Stomach (tissue), 9 donors: ENCODE data around the gene ID4. TPM values are rescaled to one million over a fixed set of nuclear protein-coding genes. Genes with fewer than 3 reads are reported as not detected.

Source experiments
- DNase-seq, 2 donors: peaks; one replicate each; pipeline versions ENCODE4 v3.0.0 to v3.0.0-alpha.2; 2013 to 2019
- H3K27ac ChIP-seq, 5 donors: fragments of 200-600 bp in 4 of 5; sonication (generic) in 4 of 5; one replicate each; pipeline ENCODE4 v1.5.1; 2013 to 2019; ENCODE audit warnings: mild to moderate bottlenecking in 1 of 5, moderate library complexity in 1 of 5
- H3K27me3 ChIP-seq, 3 donors: fragments of 200-600 bp; sonication (generic); one replicate each; pipeline ENCODE4 v1.5.1; 2017 to 2019; ENCODE audit warnings: mixed run types in 1 of 3
- H3K36me3 ChIP-seq, 4 donors: fragments of 200-600 bp; sonication (generic); 1 replicate in 3 of 4; 2 replicates in 1 of 4; pipeline ENCODE4 v1.5.1; 2016 to 2019
- H3K4me1 ChIP-seq, 4 donors: fragments of 200-600 bp; sonication (generic); one replicate each; pipeline ENCODE4 v1.5.1; 2016 to 2019
- H3K4me3 ChIP-seq, 4 donors: fragments of 200-600 bp; sonication (generic) in 3 of 4; one replicate each; pipeline ENCODE4 v1.5.1; 2016 to 2019; ENCODE audit warnings: mild to moderate bottlenecking in 1 of 4
- H3K9me3 ChIP-seq, 4 donors: fragments of 200-600 bp; sonication (generic); one replicate each; pipeline ENCODE4 v1.5.1; 2016 to 2019
- EP300 ChIP-seq: sonication (generic); formaldehyde crosslinking; IDR thresholded peaks from one replicate; pipeline ENCODE4 v1.6.1; 2017; ENCODE audit warnings: antibody characterized with exemption
- POLR2A ChIP-seq, 4 donors: fragments of 450-650 bp; IDR thresholded peaks; one replicate each; pipeline ENCODE4 v1.6.1; 2016; ENCODE audit warnings: antibody characterized with exemption in 4 of 4, control low read depth in 2 of 4, mild to moderate bottlenecking in 1 of 4, moderate library complexity in 1 of 4
- POLR2AphosphoS5 ChIP-seq, 3 donors: sonication (generic); formaldehyde crosslinking; IDR thresholded peaks; one replicate each; pipeline ENCODE4 v1.6.1; 2016; ENCODE audit warnings: antibody characterized with exemption in 3 of 3
- WGBS, 5 donors: extraction: QIAGEN DNeasy Blood & Tissue Kit in 3 of 5; methylation state at CpG; one replicate each; pipeline versions ENCODE4 v1.1.5 to v1.1.7; 2013 to 2018; 5-methylcytosine and 5-hydroxymethylcytosine counted together
- intact Hi-C: fragments of 100-400 bp; cut with DNase I; formaldehyde crosslinking; loops from one replicate; pipeline ENCODE4 v1.15.1; 2023; ENCODE audit warnings: low total_unique reads
- polyA plus RNA-seq, 3 donors: library from polyadenylated mRNA; stranded (reverse); fragments of 200-250 nt; gene quantifications; one replicate each; pipeline ENCODE4 v1.2.3, GENCODE V29; 2013
- total RNA-seq, 5 donors: library from RNA; depleted of rRNA; stranded (reverse); fragments of >200 nt; gene quantifications; one replicate each; pipeline versions ENCODE4 v1.1.0 to v1.2.3, GENCODE V29; 2014 to 2016
- TF ChIP-seq, protein P1 (sequence below), 7 experiments: fragments of 450-650 bp in 4 of 7; fragments of 200-600 bp in 3 of 7; sonication (generic) in 3 of 7; IDR thresholded peaks; one replicate each; pipeline ENCODE4 v1.5.1; 2016 to 2019; ENCODE audit warnings: antibody characterized with exemption in 7 of 7, control low read depth in 2 of 7, mild to moderate bottlenecking in 1 of 7
- donor health status: healthy with polysubstance abuse.
- donor health status: Bipolar disorder and iron deficiency.
- donor health status: healthy.

ID4 gene
- total and polyA plus RNA-seq, 8 donors = 5.3 to 86.5 (median 18.8) TPM; not detected in 1

DNA sequence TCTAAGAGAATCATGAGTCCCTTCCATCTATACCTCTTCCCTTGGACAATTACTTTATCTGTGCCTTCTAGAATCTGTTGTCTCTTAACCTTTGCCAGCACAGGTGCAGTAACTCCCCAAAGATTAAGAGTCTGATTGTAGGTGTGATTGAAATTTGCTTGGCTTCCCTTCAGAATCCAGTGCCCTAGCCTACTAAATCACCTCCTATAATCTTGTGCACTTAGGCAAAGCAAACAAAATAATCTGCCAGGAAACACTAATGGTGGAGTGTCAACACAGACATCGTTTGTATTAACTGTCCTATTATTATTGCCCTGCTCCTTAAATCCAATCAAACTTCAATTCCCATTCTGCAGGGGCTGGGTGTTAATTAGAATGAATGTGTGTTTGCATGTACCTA, 28.0 kb downstream of the ID4 start:
- 3 to 36% (median 16%) methylated on average over 1 of the region's 1 CpG for WGBS, 5 donors

DNA sequence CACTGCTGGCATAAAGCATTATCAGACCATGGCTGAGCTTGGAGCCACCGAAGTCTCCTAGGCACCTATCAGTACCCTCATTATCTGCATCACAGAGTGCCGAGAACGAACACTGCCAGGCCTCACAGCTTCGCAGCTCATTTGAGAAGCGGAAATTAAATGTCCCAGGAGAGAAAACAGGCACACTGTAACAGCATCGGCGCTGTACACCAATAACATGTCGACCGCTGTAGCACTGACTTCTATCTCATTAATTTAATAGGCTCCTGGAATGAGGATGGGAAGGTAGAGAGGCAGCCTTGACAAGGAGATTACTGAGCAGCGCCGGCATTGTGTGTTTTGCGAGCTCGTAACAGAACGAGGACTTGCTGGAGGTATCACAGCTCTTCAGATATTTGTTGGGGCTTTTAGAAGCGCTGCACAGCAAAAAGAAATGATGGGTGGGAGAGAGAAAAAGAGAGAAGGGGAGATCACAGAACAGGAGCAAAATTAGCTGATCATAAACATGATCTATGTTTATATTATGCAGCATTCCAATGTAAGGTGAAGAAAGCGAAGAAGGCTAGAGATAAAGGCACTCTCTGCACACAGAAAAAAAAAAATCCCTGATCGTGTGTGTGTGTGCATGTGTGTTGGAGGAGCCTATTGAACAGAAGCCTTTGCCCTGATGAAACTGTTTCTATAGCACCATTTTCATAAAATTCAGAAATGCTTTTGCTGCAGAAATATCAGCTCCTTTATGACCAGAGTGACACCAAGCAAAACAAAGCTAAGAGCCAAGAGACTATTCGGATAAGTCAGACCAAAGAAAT, 29.2 kb downstream of the ID4 start:
- Histone ChIP-seq H3K9me3 (no peaks in the 10 kb centered on the region), H3K27me3 (peaks cover 0 to 15% (median 0%) of the 10 kb centered on the region in 3 donors), H3K36me3 (no peaks in the 10 kb centered on the region), H3K4me1 (peaks cover 0 to 9% (median 0%) of the 10 kb centered on the region in 4 donors), H3K4me3 (no peak overlapping the region), H3K27ac (no peak overlapping the region)
- 59 to 84% (median 72%) methylated on average over 18 of the region's 18 CpGs for WGBS, 5 donors
- TF ChIP-seq EP300 = no peak
- TF ChIP-seq, protein P1, sequence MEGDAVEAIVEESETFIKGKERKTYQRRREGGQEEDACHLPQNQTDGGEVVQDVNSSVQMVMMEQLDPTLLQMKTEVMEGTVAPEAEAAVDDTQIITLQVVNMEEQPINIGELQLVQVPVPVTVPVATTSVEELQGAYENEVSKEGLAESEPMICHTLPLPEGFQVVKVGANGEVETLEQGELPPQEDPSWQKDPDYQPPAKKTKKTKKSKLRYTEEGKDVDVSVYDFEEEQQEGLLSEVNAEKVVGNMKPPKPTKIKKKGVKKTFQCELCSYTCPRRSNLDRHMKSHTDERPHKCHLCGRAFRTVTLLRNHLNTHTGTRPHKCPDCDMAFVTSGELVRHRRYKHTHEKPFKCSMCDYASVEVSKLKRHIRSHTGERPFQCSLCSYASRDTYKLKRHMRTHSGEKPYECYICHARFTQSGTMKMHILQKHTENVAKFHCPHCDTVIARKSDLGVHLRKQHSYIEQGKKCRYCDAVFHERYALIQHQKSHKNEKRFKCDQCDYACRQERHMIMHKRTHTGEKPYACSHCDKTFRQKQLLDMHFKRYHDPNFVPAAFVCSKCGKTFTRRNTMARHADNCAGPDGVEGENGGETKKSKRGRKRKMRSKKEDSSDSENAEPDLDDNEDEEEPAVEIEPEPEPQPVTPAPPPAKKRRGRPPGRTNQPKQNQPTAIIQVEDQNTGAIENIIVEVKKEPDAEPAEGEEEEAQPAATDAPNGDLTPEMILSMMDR (IDR thresholded peaks at IDR 0.05) = no peak
- TF ChIP-seq POLR2A (IDR thresholded peaks at IDR 0.05) = no peak
- no peak for TF ChIP-seq POLR2AphosphoS5 (IDR thresholded peaks at IDR 0.05)
- peak in 1 of 2 donors; percentile 18 for DNase-seq
- intact Hi-C loops = no loop called here

More for the DNA sequence above, 28.0 kb downstream of the ID4 start:
- TF ChIP-seq, protein P1 (IDR thresholded peaks at IDR 0.05) = no peak
- intact Hi-C loops = no loop called here
- no peak for DNase-seq
- H3K36me3 ChIP-seq = no peaks in the 10 kb centered on the region
- H3K27me3 ChIP-seq = peaks cover 0 to 15% (median 0%) of the 10 kb centered on the region in 3 donors
- no peak overlapping the region for H3K27ac ChIP-seq
- no peak overlapping the region for H3K4me3 ChIP-seq
- peaks cover 0 to 14% (median 1%) of the 10 kb centered on the region in 4 donors for H3K4me1 ChIP-seq
- H3K9me3 ChIP-seq = no peaks in the 10 kb centered on the region

DNA sequence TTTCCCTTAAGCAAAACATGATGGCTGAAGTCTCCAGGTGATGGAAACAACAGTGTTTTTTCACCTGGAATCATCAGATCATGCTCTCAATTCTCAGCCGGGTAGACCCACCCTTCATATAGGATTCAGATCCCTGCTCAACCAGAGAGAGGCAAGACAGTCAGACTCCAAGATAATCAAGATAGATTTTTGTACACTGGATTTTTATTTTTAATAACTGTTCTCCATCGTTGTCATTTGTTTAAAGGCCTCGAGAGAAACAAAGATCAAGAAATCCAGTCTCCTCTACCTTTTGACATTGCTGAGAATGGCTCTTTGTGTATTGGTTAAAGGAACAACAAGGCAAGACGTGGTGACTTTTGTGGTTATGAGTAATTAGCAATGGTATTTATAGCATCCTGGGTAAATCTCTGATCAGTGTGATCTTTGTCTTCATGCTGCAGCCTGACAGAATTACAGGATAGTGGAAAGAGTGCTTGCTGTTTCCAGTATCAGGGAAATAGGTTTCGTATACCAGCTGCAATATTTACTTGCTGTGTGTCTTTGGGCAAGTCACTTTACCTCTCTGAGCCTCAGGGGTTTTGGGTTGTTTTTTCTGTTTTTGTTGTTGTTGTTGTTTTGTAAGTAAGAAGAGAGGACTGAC, 29.9 kb downstream of the ID4 start:
- peaks cover 0 to 9% (median 0%) of the 10 kb centered on the region in 4 donors for H3K4me1 ChIP-seq
- no peak for DNase-seq
- TF ChIP-seq, protein P1 (IDR thresholded peaks at IDR 0.05) = no peak
- TF ChIP-seq POLR2AphosphoS5 (IDR thresholded peaks at IDR 0.05) (no peak), POLR2A (IDR thresholded peaks at IDR 0.05) (no peak), EP300 (no peak)
- no peak overlapping the region for H3K4me3 ChIP-seq
- H3K9me3 ChIP-seq = no peaks in the 10 kb centered on the region
- WGBS, 5 donors = 62 to 78% (median 66%) methylated on average over 5 of the region's 5 CpGs
- H3K27ac ChIP-seq = no peak overlapping the region
- peaks cover 0 to 15% (median 0%) of the 10 kb centered on the region in 3 donors for H3K27me3 ChIP-seq
- intact Hi-C loops = no loop called here
- no peaks in the 10 kb centered on the region for H3K36me3 ChIP-seq

DNA sequence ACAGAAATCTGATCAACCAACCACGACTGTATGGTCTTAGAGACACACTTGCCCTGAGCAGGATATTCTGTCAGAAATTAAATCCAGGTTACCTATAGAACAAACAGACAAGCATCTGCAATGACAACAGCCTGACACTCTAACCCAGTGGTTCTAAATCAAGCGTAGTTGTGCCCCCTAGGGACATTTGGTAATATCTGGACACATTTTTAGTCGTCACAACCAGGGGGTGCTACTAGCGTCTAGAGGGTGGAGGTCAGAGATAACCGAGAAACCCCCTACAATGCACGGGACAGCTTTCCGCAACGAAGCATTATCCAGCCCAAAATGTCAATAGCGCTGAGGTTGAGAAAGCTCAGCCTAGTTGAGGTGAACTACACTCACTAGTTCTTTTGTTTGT, 32.3 kb downstream of the ID4 start:
- intact Hi-C loops = no loop called here
- peaks cover 0 to 9% (median 0%) of the 10 kb centered on the region in 4 donors for H3K4me1 ChIP-seq
- TF ChIP-seq POLR2A (IDR thresholded peaks at IDR 0.05) (no peak), EP300 (no peak), POLR2AphosphoS5 (IDR thresholded peaks at IDR 0.05) (no peak)
- TF ChIP-seq, protein P1 (IDR thresholded peaks at IDR 0.05) = no peak
- H3K27ac ChIP-seq = no peak overlapping the region
- H3K4me3 ChIP-seq = no peak overlapping the region
- H3K36me3 ChIP-seq = no peaks in the 10 kb centered on the region
- peaks cover 0 to 15% (median 0%) of the 10 kb centered on the region in 3 donors for H3K27me3 ChIP-seq
- no peak for DNase-seq
- H3K9me3 ChIP-seq = no peaks in the 10 kb centered on the region
- 79 to 86% (median 85%) methylated on average over 9 of the region's 9 CpGs for WGBS, 5 donors
